GM12891 (cell line): ENCODE measurements around the gene UFD1.

Experiments
- DNase-seq: peaks from one replicate; pipeline ENCODE4 v3.0.0; 2011; ENCODE audit warnings: low spot score; ENCODE audit not compliant: insufficient read length
- FAIRE-seq: peaks from 2 replicates; lab custom pipeline; 2011; peaks lifted over from hg19 to GRCh38; lab: Jason Lieb, UNC
- PAX5 ChIP-seq: IDR thresholded peaks from 2 replicates; pipeline ENCODE4 v1.6.1; 2011; ENCODE audit warnings: low read length, moderate library complexity, mild to moderate bottlenecking; ENCODE audit not compliant: insufficient read depth, severe bottlenecking
- POLR2A ChIP-seq: IDR thresholded peaks from 2 replicates; pipeline ENCODE4 v1.6.1; 2011; ENCODE audit warnings: low read depth, low read length, control low read depth
- POLR2AphosphoS5 ChIP-seq: IDR thresholded peaks from 2 replicates; pipeline ENCODE4 v1.6.1; 2011; ENCODE audit warnings: low read depth, low read length, control low read depth
- POU2F2 ChIP-seq: IDR thresholded peaks from 2 replicates; pipeline ENCODE4 v1.6.1; 2011; ENCODE audit warnings: low read depth, mild to moderate bottlenecking, control low read depth, low read length, moderate library complexity
- SPI1 ChIP-seq: IDR thresholded peaks from 2 replicates; pipeline ENCODE4 v1.6.1; 2011; ENCODE audit warnings: low read depth, low read length, control low read depth
- TAF1 ChIP-seq: IDR thresholded peaks from 2 replicates; pipeline ENCODE4 v1.6.1; 2011; ENCODE audit warnings: low read depth, low read length, control low read depth

Gene UFD1

DNA sequence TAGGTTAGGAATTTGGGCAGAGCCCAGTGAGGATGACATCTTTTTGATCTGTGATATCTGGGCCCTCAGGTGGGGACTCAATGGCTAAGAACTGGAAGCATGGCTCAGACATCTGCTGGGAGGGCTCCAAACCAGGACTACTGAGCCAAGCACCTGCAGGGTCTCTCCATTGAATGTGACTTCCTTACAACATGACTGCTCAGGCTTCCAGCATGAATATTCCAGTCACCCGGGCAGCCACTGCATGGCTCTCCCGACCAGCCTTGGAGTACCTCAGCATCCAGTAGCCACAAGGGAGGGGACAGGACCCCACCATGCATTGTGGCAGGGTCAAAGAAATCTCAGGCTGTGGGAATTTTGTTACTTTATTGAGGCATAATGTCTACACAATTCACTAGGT, 9.3 kb upstream of the UFD1 start:
- FAIRE-seq (no peak), DNase-seq (no peak)
- no peak for TF ChIP-seq PAX5
- TF ChIP-seq POU2F2 = no peak
- TF ChIP-seq TAF1 = no peak
- TF ChIP-seq SPI1 = no peak
- TF ChIP-seq POLR2A = no peak
- no peak for TF ChIP-seq POLR2AphosphoS5

DNA sequence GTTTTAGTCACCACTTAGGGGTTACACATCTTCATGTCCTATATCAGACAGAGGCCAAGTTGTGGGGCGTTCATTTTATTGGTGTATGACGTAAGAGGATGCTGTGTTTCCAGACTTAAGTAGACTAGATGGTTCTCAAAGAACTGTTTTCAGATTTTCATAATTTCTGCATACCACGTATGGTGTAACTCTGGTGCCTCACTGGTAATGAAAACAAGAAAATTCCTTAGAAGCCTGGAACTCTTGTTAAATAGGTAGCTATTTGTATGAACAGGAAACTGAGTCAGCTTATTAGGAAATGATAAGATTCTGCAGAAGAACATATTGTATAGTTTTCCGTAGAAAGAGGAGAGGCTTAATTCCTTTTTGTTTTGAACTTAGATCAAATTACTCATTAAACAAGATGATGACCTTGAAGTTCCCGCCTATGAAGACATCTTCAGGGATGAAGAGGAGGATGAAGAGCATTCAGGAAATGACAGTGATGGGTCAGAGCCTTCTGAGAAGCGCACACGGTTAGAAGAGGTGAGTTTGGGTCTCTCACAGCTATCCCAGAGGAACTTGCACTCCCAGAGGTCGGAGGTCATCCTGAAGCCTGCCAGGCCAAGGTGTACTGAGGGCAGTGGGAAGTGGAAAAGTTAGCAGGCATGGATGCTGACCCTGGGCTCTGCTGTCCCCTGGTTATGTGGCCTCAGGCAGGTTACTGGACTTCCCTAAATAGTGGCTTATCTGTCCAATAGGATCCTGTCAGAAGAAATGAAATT, 4.7 kb upstream of the UFD1 start:
- no peak for DNase-seq
- TF ChIP-seq PAX5 = no peak
- no peak for TF ChIP-seq TAF1
- TF ChIP-seq SPI1 = no peak
- no peak for TF ChIP-seq POLR2A
- no peak for TF ChIP-seq POLR2AphosphoS5
- FAIRE-seq = no peak

DNA sequence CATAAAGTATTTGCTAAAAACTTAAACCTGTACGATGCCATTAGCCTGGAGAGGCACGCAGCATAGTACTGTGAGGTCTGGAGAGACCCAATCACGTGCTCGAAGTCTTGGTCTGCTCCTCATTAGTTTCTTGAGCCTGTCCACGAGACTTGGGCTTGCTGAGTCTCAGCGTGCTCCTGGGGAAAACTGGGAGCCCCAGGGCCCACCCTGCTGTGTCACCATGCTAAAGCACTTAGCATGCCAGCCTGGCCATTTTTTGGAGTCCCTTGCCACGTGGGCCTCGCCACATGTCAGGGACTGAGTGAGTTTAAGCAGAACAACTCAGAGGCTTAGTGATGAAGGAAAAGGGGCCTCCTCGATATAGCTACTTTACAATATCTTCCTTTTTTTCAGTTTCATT, 3.3 kb upstream of the UFD1 start:
- DNase-seq (no peak), FAIRE-seq (no peak)
- TF ChIP-seq TAF1 (no peak), POLR2A (no peak), PAX5 (no peak), POU2F2 (no peak), POLR2AphosphoS5 (no peak), SPI1 (no peak)

DNA sequence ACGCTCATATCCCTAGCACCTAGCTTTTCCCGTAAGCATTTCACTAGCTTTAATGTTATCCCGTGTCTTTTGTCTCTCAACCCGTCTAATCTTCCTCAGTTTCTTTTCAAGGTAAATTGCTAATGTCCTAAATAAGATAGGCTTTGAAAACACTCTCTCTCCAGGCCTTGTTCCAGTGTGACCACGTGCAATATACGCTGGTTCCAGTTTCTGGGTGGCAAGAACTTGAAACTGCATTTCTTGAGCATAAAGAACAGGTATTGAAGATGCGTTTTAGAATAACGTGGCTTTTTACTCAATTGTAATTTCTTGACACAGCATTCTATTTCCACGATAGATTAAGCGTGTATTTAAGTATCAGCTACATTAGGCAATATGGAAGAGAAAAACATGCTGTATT, 1.8 kb upstream of the UFD1 start:
- DNase-seq = no peak
- FAIRE-seq = no peak
- TF ChIP-seq SPI1 = no peak
- no peak for TF ChIP-seq TAF1
- TF ChIP-seq PAX5 = no peak
- TF ChIP-seq POU2F2 = no peak
- TF ChIP-seq POLR2A = no peak
- TF ChIP-seq POLR2AphosphoS5 = no peak

DNA sequence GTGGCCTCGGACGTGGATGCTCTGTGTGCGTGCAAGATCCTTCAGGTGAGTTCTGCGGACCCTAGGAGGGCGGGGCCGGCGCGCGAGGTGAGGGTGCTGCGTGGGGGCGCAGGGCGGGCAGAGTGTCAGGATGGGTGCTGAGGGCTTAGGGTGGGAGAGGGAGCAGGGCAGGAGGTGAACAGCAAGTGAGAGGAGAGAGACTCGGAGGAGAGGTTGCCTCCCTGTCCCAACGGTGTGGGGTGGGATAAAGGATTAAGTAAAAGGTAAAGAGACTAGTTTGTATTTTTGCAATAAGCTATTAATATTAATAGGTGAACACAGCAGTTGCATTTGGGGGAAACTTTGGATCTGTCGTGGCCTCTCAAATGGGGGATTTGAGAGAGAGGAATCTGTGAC, 1.2 kb upstream of the UFD1 start:
- no peak for DNase-seq
- TF ChIP-seq PAX5 (no peak), TAF1 (no peak), SPI1 (no peak), POU2F2 (no peak)
- no peak for FAIRE-seq

DNA sequence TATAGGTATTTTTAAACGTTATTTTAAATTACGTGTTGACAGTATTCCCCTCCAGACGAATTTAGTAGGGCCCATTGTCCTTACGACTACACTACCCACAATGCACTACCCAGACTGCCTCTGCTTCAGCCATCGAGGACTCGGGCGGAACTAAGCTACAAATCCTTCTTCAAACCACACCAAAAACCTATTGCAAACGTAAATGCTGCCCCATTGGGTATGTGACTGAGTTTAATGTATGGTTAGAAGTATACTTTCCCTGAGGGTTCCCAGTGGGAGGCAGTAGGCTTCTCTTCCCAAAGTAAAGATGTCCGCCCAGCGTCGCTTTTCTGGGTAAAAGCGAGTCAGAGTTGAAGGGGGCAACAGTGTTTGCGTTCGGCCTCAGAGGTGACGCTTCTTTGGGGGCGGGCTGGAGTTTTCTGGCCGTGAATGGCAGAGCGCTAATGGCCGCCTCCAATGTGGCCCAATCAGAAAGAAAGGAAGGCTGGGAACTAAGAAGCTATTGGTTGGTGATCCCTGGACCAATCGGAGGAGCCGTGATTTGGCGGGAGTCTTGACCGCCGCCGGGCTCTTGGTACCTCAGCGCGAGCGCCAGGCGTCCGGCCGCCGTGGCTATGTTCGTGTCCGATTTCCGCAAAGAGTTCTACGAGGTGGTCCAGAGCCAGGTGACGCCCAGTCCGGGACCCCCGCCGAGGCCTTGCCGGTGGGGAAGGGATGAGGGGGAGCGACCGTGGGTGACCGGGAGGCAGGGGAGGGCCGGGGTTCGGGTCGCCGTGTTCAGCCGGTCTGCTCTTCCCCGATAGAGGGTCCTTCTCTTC, 571 bp upstream of the UFD1 start, which contains the start of gene CDC45:
Gene CDC45 (plus strand): TSS at position 566 of the 818 bp plus-strand sequence. CDS start 49 bp downstream, at position 615.
- no peak for TF ChIP-seq PAX5
- no peak for TF ChIP-seq POU2F2
- TF ChIP-seq POLR2A = no peak
- no peak for TF ChIP-seq POLR2AphosphoS5
- TF ChIP-seq SPI1 = no peak
- no peak; the same call in 1 of the 2 replicates for TF ChIP-seq TAF1
- FAIRE-seq (peak; percentile 89), DNase-seq (peak; percentile 95)

DNA sequence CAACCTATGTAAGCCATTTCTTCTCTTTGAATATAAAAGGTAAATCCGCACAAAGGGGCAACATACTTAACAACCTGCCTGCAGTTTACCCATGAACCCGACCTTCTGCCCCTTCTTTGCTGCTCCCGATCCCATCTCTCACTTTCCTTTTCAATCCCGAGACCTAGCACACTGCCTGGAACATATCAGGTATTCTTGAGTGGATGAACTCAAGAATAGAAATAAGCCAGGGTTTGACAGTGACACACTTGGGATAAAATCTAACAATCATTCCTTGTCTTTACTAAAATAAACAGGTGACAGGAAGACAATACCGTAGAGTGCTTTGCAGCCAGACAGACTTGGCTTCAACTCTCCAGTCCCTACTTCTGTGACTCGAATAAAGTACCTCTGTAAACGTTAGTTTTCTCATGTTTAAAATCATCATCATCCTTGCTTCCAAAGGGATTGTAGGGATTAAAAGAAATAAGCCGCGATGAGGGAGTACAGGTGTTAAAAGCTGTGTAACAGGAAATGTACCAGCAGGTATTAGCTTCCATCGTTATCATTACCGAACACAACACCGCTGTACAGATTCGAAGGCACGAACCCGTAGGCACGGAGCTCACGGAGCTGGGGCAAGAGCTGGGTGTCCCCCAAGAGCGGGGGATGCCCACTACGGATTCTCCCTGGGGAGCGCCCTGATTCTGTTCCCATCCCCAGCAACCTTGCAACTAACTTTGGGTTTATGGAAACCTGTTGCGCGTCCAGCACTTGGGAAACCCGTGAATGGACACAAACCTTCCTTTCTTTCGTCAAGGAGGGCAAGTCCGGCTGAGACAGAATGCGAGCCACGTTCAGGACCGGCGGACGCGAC, 720 bp downstream of the UFD1 start:
- peak; percentile 57 for FAIRE-seq
- TF ChIP-seq POLR2A (no peak), POLR2AphosphoS5 (no peak), PAX5 (no peak), POU2F2 (no peak), TAF1 (no peak), SPI1 (no peak)
- DNase-seq = no peak

DNA sequence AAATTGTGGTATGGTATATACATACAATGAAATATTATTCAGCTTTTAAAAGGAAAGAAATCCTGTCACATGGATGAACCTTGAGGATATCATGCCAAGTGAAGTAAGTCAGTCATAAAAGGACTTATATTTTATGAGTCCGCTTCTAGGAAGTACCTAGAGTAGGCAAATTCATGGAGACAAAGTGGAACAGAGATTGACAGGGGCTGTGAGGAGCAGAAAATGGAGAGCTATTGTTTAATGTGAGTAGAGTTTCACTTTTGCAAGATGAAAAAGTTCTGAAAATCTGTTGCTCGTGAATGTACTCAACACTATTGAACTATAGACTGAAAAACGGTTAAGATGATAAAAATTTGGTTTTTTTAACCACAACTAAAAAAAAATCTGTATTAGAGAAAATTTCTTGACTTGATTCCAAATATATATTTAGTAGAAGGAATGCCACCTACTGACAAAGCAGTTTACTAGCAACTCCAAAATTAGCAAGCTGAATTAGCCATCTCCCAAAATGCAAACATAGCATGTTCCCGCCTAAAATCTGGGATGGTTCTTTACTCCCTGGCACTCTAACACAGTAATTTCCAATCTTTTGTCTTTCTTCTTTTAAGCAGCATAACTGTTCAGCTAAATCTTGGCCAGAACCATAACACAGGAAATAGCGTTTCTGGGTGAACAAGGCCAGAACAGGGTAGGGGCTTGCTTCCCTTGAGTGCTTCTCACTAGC, 1.5 kb downstream of the UFD1 start:
- FAIRE-seq (peak; percentile 64), DNase-seq (no peak)
- TF ChIP-seq TAF1 = no peak
- TF ChIP-seq PAX5 = no peak
- TF ChIP-seq POLR2A = no peak
- no peak for TF ChIP-seq POLR2AphosphoS5
- no peak for TF ChIP-seq SPI1
- no peak for TF ChIP-seq POU2F2

DNA sequence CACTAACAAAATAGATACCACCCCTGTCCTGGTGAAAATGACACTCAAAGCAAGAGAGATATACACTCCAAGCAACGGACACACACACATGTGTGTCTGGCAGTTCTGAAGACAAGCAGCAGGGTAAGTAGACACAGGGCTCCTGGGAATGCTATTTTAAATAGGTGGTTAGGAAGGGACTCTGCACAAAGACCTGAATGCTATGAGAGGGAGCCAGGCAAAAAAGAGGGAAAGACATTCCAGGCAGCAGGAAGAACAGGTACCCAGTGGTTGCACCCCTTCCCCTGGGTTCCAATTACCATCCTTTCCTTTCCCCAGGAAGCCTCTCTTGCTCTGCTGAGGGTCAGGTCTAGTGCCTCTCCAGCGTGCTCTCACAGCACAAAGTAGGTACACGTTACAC, 3.0 kb downstream of the UFD1 start:
- DNase-seq = no peak
- FAIRE-seq = no peak
- TF ChIP-seq PAX5 (no peak), POU2F2 (no peak), POLR2AphosphoS5 (no peak), SPI1 (no peak), TAF1 (no peak), POLR2A (no peak)
